Fibroblast of skin of right quadriceps (primary cell): ENCODE data around the gene CLCN6.

Source experiments
- DNase-seq: peaks from one replicate; pipeline ENCODE4 v3.0.0-alpha.2; 2013

CLCN6 gene

GRCh38 chr1:11780380-11781147 is 25.4 kb upstream of the CLCN6 start:
- no peak for DNase-seq

GRCh38 chr1:11781297-11781696 is 24.7 kb upstream of the CLCN6 start:
- DNase-seq = no peak

- no peak for DNase-seq
Observed at GRCh38 chr1:11782127-11782708, 23.8 kb upstream of the CLCN6 start.

GRCh38 chr1:11783556-11783955 is 22.4 kb upstream of the CLCN6 start:
- DNase-seq = no peak

- DNase-seq = no peak
Observed at GRCh38 chr1:11784256-11784992, 21.6 kb upstream of the CLCN6 start.

DNA sequence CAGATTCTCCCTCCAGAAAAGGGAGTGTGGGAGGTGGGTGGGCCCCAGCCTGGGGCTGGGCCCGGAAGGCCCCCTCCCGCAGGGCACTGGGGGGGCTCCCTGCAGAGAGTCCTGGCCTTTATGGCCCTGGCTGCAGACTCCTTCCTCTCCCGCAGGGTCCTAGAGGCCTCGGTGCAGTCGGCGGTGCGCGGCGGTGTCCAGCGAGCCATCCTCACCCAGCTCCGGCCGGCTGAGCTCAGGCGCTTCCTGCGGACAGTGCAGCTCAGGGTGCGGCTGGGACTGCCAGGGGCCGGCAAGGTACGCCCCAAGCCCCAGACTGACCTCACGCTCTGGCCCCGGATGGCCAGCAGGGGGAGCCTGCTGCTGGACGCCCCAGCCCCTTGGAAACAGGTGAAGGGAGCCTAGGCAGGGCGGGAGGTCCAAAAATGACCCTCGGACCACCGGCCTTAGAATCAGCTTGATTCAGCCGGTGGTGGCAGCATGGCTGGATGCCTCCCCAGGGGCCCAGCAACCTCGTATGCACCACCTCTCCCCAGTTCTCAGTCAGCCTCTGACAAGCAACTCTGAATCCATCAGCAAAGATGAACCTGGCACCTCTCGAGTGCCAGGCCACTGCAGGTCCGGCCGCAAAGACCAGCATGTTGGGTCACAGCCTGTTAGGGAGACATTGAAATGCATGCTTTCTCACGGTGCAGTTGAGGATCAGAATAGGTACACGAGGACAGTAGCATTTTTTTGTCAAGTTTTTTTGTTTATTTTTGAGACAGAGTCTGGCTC is 20.8 kb upstream of the CLCN6 start:
- DNase-seq = no peak

- no peak for DNase-seq
Observed at GRCh38 chr1:11786168-11786567, 19.8 kb upstream of the CLCN6 start.

DNA sequence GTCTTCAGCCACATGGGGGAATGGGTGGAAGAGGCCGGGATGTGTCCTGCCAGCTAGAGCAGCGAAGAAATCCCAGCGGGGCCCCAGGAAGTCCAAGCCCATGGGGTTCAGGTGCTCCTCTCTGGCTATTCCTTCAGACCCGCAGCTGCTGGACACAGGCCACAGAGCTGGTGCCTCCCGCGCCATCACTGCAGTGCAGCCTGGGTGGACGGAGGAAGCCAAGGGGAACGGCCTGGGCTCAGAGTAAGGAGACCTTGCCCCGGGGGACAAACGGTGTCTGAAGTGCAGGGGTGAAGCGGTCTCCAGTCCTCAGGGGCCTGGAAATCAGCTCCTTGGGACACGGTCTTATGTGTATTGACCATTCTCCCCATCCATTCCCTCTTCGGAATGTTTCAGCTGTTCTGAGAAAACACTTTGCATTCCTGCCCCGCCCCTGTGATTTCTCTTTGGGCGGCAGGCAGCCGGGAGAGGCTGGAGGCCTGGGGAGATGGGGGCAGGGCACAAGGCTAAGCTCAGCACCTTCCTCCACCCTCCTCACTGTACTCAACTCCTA is 18.7 kb upstream of the CLCN6 start:
- peak; percentile 43 for DNase-seq

DNA sequence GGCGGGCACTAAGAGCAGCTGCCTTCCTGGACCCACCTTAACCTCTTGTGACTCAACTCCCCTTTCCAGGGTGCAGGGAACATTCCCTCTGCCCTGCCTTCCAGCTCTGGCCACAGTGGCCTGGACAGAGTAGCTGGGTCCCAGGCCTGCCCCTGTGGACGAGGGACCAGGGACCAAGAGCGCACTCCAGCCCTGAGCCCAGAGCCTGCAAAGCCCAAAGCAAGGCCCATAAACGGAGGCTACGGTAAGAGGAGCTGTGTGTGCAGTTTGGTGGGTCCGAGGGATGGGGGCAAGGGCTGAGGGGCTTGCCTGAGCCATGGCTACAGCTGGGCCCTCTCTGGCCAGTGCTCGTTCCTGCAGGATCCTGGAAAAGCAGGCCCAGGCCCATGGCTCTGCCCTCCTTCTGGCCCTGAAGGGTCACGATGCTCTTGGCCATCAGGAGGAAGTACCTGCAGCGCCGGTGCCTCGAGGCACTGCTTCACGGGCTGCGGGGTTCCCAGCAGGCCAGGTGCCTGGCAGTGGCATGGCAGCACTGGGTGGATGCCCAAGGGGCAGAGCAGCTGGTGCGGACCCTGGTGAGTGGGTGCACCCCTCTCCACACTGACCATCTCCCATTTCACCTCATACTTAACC is 18.1 kb upstream of the CLCN6 start:
- no peak for DNase-seq

DNA sequence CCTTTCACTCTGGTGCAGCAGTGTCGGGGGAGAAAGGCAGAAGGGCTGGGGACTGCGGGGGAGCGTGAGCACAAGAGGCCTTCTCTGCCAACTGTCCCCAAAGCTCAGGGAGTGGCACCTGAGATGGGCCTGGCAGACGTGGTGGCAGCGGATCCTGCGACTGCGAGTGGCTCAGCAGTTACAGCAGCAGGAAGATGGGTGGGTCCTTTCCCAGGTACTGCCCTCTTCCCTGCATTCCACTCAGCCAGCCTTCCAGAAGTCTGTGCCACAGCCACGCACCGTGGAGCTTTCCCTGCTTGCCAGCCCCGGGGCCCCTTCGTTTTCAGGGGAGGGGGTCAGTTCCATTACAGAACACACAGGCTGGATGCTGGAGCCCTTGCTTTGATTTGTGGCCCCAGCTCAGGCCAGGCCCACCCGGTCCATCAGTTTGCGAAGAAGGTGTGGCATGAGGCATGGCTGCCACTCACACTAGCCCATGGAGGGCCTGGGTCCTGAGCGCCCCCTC is 17.4 kb upstream of the CLCN6 start:
- no peak for DNase-seq

- no peak for DNase-seq
Observed at GRCh38 chr1:11789126-11790067, 16.6 kb upstream of the CLCN6 start.

DNA sequence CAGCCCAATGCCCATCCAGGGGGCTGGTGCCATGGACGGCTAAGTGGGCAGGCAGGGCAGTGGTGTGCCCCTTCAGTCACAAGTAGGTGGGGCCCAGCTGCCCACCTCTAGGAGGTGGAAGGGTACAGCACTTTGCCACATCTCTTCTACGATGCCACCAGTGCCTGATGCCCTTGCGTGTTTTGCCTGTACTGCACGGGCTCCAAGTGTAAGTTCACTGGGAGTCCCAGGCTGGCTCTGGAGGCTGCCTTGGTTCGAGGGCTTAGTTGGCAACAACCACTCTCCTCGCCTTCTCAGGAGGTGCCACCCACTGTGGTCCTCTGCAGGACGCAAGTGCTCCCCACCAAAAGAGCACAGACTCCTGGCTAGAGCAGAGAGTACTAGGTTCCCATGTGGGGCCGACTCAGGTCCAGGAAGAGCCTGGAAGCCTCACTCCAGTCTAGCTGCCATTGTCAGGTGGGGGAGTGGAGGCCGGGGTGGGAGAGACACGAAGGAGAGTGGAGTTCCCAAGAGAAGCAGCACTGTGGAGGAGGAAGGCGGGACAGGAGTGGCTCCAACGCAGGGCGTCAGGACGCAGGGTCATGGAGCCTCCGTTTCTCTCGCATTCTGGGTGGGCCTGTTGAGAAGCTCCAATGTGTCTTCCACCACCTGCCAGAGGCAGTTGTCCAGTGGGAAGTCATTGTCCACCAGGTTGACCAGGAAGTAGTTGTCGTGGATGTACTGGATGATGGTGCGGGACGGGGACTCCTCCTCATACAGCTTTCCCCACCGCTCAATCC is 15.7 kb upstream of the CLCN6 start:
- DNase-seq = no peak

- peak; percentile 62 for DNase-seq
Observed at GRCh38 chr1:11790880-11791715, 14.9 kb upstream of the CLCN6 start.

DNA sequence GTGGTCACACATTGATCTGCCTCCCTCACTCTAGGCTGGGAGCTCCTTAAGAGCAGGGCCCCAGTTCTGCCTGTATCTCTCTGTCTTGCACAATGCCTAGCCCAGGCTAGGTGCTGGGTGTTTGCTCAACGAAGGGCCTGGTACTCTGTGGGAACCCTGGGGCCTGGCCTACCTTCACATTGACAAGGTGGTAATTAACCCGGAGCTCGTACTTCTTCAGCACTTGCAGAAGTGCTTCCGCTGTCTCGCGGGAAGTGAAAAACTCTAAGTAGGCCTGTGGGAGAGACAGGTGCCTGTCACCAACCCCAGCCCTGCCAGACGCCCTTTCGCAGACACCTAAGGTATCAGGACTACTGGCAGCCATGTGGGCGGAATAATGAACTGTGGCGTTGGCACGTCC is 13.9 kb upstream of the CLCN6 start:
- DNase-seq = no peak

DNA sequence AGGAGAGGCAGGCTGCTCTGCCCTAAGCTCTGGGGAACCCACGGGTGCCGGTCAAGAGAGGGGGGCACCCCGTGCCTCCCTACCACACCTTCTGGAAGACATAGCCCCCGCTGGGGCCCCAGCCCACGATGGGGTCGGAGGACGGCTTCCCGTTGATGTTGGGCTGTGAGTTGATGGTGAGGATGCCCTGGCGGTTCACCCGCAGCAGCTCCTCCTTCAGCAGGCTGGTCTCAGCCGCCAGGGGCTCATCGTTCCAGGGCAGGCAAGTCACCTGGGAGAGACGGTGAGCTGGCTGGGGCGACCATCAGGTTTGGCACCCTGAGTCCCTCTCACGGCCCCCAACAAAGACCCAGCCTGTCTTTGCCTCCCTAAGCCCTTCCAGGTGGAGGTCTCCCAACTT is 12.2 kb upstream of the CLCN6 start:
- no peak for DNase-seq

DNA sequence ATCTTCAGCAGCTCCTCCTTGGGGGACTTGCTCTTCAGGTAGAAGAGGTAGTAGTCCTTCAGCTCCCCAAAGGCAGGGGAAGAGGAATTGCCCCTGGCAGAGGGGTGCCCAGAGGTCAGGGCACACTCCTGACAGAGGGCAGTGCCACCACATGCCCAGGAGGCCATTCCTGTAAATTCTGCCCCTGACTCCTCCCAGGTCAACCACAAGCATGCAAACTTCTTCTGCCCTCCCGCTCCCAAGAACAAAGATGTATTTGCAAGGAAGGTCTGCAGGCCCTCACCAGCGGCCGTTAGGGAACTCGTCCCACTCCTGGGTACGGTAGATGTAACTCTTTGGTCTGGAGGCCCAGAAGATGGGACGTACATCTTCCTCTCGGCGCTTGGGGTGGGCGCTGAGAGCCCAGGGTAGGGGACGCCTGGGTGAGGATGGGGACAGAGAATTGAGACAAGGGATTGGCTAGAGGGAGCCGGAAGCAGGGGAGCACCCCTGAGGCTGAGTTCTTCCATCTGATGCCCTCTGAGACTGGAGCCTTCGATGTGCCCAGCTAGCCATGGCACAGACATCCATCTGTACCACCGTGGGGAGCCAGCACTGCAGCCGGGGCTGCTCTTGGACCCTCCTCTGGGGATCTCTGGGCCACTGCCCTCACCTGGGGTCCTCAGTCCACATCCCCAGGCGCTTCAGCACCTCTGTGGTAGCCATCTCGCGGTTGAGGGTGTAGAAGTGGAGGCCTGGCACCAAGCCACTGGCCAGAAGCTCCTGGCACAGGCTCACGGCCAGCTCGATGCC is 11.3 kb upstream of the CLCN6 start:
- no peak for DNase-seq

GRCh38 chr1:11795238-11795890 is 10.6 kb upstream of the CLCN6 start:
- no peak for DNase-seq
